Psoas muscle (tissue), 8 donors: ENCODE results near the gene OR9Q1. TPM values are rescaled to one million over a fixed set of nuclear protein-coding genes. Genes with fewer than 3 reads are reported as not detected.

Experiments used
- ATAC-seq, 4 donors: fragments of 200-7000 bp; cut with Tn5 transposase; one replicate each; pipeline ENCODE4 v1.9.1; 2020; ENCODE audit warnings: moderate library complexity in 3 of 4, mild to moderate bottlenecking in 2 of 4
- DNase-seq, 2 donors: peaks; one replicate each; pipeline ENCODE4 v3.0.0-alpha.2; 2020
- H3K27ac ChIP-seq: fragments of 200-600 bp; one replicate; pipeline ENCODE4 v1.8.0; 2022
- H3K27me3 ChIP-seq, 3 donors: fragments of 200-600 bp in 1 of 3; one replicate each; pipeline versions ENCODE4 v1.6.1 to v1.8.0; 2013 to 2022; ENCODE audit warnings: low read length in 2 of 3, mild to moderate bottlenecking in 2 of 3, moderate library complexity in 1 of 3; ENCODE audit not compliant: insufficient read depth in 3 of 3
- H3K36me3 ChIP-seq, 2 donors: fragments of 200-600 bp in 1 of 2; one replicate each; pipeline versions ENCODE4 v1.6.1 to v1.8.0; 2013 to 2022; ENCODE audit warnings: low read depth in 1 of 2, mild to moderate bottlenecking in 1 of 2, moderate library complexity in 1 of 2; ENCODE audit not compliant: insufficient read depth in 1 of 2
- H3K4me1 ChIP-seq: fragments of 200-600 bp; one replicate; pipeline ENCODE4 v1.8.0; 2022
- H3K4me3 ChIP-seq: fragments of 200-600 bp; one replicate; pipeline ENCODE4 v1.8.0; 2022; ENCODE audit warnings: mild to moderate bottlenecking
- H3K9me3 ChIP-seq: fragments of 200-600 bp; one replicate; pipeline ENCODE4 v1.8.0; 2022
- WGBS, 3 donors: extraction: QIAGEN DNeasy Blood & Tissue Kit; methylation state at CpG; one replicate each; pipeline versions ENCODE4 v1.1.6 to v1.1.7; 2013; 5-methylcytosine and 5-hydroxymethylcytosine counted together
- intact Hi-C, 2 donors: fragments of 100-400 bp; cut with DNase I; formaldehyde crosslinking; loops; one replicate each; pipeline versions ENCODE4 v1.11.0 to v1.14.2; 2022
- polyA plus RNA-seq, 3 donors: library from polyadenylated mRNA; stranded (reverse); fragments of 200-250 nt; gene quantifications; one replicate each; pipeline ENCODE4 v1.2.3, GENCODE V29; 2013
- total RNA-seq, 4 donors: library from RNA; stranded (reverse); fragmentation: NEBNext Ultra II Directional in 2 of 4; extraction: Animal tissue kit (Norgen Biotek cat#: 25700) in 2 of 4; gene quantifications; one replicate each; pipeline versions ENCODE4 v1.2.1 to v1.2.4, GENCODE V29; 2021 to 2023
- TF ChIP-seq, protein P1 (sequence below): fragments of 200-600 bp; IDR thresholded peaks from one replicate; pipeline ENCODE4 v1.8.0; 2022; ENCODE audit warnings: antibody characterized with exemption
- donor health status: healthy with polysubstance abuse.
- donor health status: DM: no; HTN: no; CAD: no; lungs with moderate emphysema.
- donor health status: Bipolar disorder and iron deficiency.
- donor health status: healthy.
- donor health status: DM: yes; HTN: yes; CAD: no.
- donor health status: DM: no; HTN: no; CAD: no.
- donor health status: DM: no; HTN: no; CAD: no.
- donor health status: DM: yes; HTN: yes; CAD: no.

The OR9Q1 gene
- total and polyA plus RNA-seq, 7 donors, result not detected

DNA sequence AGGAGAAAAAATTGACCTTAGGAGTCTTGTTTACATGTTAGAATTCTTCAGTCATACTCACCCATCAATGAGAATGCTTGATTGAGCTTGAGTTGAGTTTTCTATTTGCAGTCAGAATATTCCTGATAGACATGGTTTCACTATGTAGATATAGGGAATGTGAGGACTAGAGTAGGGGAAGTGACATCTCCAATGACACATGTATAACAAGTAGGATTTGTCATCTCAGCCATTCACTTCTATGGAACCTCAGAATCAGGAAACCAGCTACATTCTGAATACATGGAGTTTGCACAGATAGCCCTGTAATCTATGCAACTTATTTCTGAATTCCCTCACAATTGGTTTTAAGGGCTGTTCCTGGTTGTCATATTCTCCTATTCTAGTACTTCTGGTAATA lies 20.1 kb upstream of the OR9Q1 start:
- peak overlapping the region; percentile 32 for H3K27ac ChIP-seq
- H3K36me3 ChIP-seq, result no peaks in the 10 kb centered on the region
- intact Hi-C loops, result no loop called here
- H3K9me3 ChIP-seq, result no peaks in the 10 kb centered on the region
- DNase-seq (no peak), ATAC-seq (no peak)
- no peak overlapping the region for H3K4me3 ChIP-seq
- TF ChIP-seq, protein P1, sequence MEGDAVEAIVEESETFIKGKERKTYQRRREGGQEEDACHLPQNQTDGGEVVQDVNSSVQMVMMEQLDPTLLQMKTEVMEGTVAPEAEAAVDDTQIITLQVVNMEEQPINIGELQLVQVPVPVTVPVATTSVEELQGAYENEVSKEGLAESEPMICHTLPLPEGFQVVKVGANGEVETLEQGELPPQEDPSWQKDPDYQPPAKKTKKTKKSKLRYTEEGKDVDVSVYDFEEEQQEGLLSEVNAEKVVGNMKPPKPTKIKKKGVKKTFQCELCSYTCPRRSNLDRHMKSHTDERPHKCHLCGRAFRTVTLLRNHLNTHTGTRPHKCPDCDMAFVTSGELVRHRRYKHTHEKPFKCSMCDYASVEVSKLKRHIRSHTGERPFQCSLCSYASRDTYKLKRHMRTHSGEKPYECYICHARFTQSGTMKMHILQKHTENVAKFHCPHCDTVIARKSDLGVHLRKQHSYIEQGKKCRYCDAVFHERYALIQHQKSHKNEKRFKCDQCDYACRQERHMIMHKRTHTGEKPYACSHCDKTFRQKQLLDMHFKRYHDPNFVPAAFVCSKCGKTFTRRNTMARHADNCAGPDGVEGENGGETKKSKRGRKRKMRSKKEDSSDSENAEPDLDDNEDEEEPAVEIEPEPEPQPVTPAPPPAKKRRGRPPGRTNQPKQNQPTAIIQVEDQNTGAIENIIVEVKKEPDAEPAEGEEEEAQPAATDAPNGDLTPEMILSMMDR, result no peak
- H3K4me1 ChIP-seq, result no peaks in the 10 kb centered on the region
- H3K27me3 ChIP-seq, result no peaks in the 10 kb centered on the region

DNA sequence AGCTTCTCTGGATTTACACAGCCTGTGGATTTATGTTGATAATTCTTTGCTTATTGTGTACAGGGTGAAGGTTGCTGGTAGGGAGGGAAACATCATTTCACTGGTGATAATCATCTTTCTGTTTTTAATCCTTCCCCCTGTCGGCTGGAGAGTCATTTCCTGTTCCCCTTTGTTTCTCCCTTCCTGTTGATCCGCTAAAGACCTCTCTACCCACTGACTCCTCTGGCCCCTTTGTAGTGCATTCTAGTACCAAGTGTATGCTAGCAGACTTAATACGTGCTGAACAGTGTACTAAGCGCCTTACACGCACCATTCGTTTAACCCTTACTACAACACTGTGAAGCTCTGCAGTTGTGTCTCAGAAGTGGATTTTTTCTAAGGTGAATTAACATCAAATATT lies 19.0 kb upstream of the OR9Q1 start:
- H3K4me1 ChIP-seq, result no peaks in the 10 kb centered on the region
- peak overlapping the region; percentile 60 for H3K27ac ChIP-seq
- intact Hi-C loops, result no loop called here
- DNase-seq (no peak), ATAC-seq (peak in 2 of 4 donors; percentile 37 to 41)
- 57 to 62% (median 62%) methylated on average over 6 of the region's 6 CpGs for WGBS, 3 donors
- no peaks in the 10 kb centered on the region for H3K36me3 ChIP-seq
- no peaks in the 10 kb centered on the region for H3K27me3 ChIP-seq
- TF ChIP-seq, protein P1, result no peak
- H3K9me3 ChIP-seq, result no peaks in the 10 kb centered on the region
- H3K4me3 ChIP-seq, result no peak overlapping the region

GRCh38 chr11:58006940-58007339 lies 16.7 kb upstream of the OR9Q1 start:
- Histone ChIP-seq H3K27ac (no peak overlapping the region), H3K4me3 (no peak overlapping the region), H3K27me3 (no peaks in the 10 kb centered on the region), H3K9me3 (no peaks in the 10 kb centered on the region), H3K4me1 (no peaks in the 10 kb centered on the region), H3K36me3 (no peaks in the 10 kb centered on the region)
- no peak for ATAC-seq
- DNase-seq, result no peak
- TF ChIP-seq, protein P1, result no peak
- intact Hi-C loops, result no loop called here
- 65 to 71% (median 67%) methylated on average over 2 of the region's 2 CpGs for WGBS, 3 donors

GRCh38 chr11:58011771-58012170 lies 11.9 kb upstream of the OR9Q1 start:
- no peak for DNase-seq
- Histone ChIP-seq H3K4me3 (no peak overlapping the region), H3K9me3 (no peaks in the 10 kb centered on the region), H3K4me1 (no peaks in the 10 kb centered on the region), H3K27me3 (no peaks in the 10 kb centered on the region), H3K27ac (no peak overlapping the region), H3K36me3 (no peaks in the 10 kb centered on the region)
- intact Hi-C loops, result no loop called here
- ATAC-seq, result no peak
- TF ChIP-seq, protein P1, result no peak
- 74 to 75% (median 74%) methylated on average over 6 of the region's 6 CpGs for WGBS, 3 donors

DNA sequence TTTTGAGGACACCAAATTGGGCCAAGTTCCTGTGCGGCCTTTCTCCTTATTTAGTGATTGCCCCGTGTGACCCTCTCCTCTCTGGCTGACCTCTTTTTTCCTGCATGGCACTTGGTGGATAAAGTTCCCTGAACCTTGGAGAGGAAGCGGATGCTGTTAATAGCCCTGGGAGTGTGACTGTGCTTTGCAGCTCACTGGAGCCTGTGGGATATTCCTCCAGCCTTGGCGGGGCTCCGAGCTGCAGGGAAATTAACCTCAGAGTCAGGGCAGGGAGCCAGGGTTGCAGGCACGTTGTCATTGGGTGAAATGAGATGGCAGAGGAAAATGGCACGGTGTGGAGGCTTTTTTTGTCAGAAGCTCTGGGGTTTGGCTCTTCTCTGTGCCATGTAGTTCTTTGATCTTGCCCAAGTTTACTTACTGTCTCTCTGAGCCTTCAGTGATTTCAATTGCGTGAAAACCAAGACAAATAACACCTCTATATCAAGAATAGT lies 965 bp downstream of the OR9Q1 start:
- Histone ChIP-seq H3K4me1 (peaks cover 14% of the 10 kb centered on the region), H3K27me3 (no peaks in the 10 kb centered on the region), H3K4me3 (no peak overlapping the region), H3K27ac (peak overlapping the region; percentile 61), H3K36me3 (no peaks in the 10 kb centered on the region), H3K9me3 (no peaks in the 10 kb centered on the region)
- intact Hi-C loops, result no loop called here
- ATAC-seq (peak; percentile 75 to 94 (median 86)), DNase-seq (peak; percentile 70 to 82)
- 4 to 7% (median 4%) methylated on average over 8 of the region's 8 CpGs for WGBS, 3 donors
- TF ChIP-seq, protein P1, result no peak
